Posterior vena cava (tissue), 2 donors: ENCODE measurements around the gene ERC1. TPM values are rescaled to one million over a fixed set of nuclear protein-coding genes. Genes with fewer than 3 reads are reported as not detected.
"Not testable (repeated sequence)": the region's sequence is repeated elsewhere in the genome, so short reads cannot be mapped to it uniquely, and the experiment has no call there.

Experiments
- DNase-seq: peaks from one replicate; pipeline ENCODE4 v3.0.0-alpha.2; 2020; ENCODE audit warnings: low spot score
- intact Hi-C, 2 donors: fragments of 100-400 bp; cut with DNase I; formaldehyde crosslinking; loops; one replicate each; pipeline versions ENCODE4 v1.14.1 to v1.14.2; 2022 to 2023
- total RNA-seq, 2 donors: library from RNA; stranded (reverse); fragmentation: NEBNext Ultra II Directional; extraction: Animal tissue kit (Norgen Biotek cat#: 25700); gene quantifications; one replicate each; pipeline ENCODE4 v1.2.1, GENCODE V29; 2021
- donor health status: DM: yes; HTN: yes; CAD: no.
- donor health status: DM: yes; HTN: yes; CAD: no.

Gene ERC1
- total RNA-seq, 2 donors from 2014 or later: 84.0 to 92.2 TPM

GRCh38 chr12:1011091-1011490, 20.1 kb downstream of the ERC1 start:
- no peak for DNase-seq
- intact Hi-C loops: no loop called here

GRCh38 chr12:1013618-1014489, 22.8 kb downstream of the ERC1 start:
- DNase-seq: no peak
- intact Hi-C loops: no loop called here

GRCh38 chr12:1019283-1019682, 28.3 kb downstream of the ERC1 start:
- intact Hi-C loops: no loop called here
- no peak for DNase-seq

- DNase-seq: no peak
- intact Hi-C loops: no loop called here
Observed at GRCh38 chr12:1020389-1020788, 29.4 kb downstream of the ERC1 start.

- no peak for DNase-seq
- intact Hi-C loops: no loop called here
Observed at GRCh38 chr12:1022032-1022970, 31.3 kb downstream of the ERC1 start.

- intact Hi-C loops: no loop called here
- DNase-seq: no peak
Observed at GRCh38 chr12:1030779-1031178, 39.8 kb downstream of the ERC1 start.

GRCh38 chr12:1034243-1034642, 43.2 kb downstream of the ERC1 start:
- DNase-seq: no peak
- intact Hi-C loops: no loop called here

- DNase-seq: no peak
- intact Hi-C loops: no loop called here
Observed at GRCh38 chr12:1034751-1035457, 43.9 kb downstream of the ERC1 start.

- no peak for DNase-seq
- intact Hi-C loops: no loop called here
Observed at GRCh38 chr12:1041478-1041877, 50.5 kb downstream of the ERC1 start.

- intact Hi-C loops: no loop called here
- DNase-seq: no peak
Observed at GRCh38 chr12:1044199-1044598, 53.2 kb downstream of the ERC1 start.

- intact Hi-C loops: no loop called here
- no peak for DNase-seq
Observed at GRCh38 chr12:1044696-1045095, 53.7 kb downstream of the ERC1 start.

GRCh38 chr12:1046727-1047126, 55.7 kb downstream of the ERC1 start:
- intact Hi-C loops: no loop called here
- DNase-seq: no peak

GRCh38 chr12:1047898-1048660, 57.1 kb downstream of the ERC1 start:
- no peak for DNase-seq
- intact Hi-C loops: no loop called here

GRCh38 chr12:1050059-1050707, 59.2 kb downstream of the ERC1 start:
- intact Hi-C loops: no loop called here
- no peak for DNase-seq

GRCh38 chr12:1051672-1052071, 60.6 kb downstream of the ERC1 start:
- DNase-seq, intact Hi-C loops: not testable (repeated sequence)

GRCh38 chr12:1053690-1054089, 62.7 kb downstream of the ERC1 start:
- intact Hi-C loops: no loop called here

GRCh38 chr12:1054117-1054870, 63.3 kb downstream of the ERC1 start:
- no peak for DNase-seq
- intact Hi-C loops: no loop called here

More at GRCh38 chr12:1053690-1054089, 62.7 kb downstream of the ERC1 start:
- no peak for DNase-seq

- DNase-seq: no peak
Observed at GRCh38 chr12:1056390-1056789, 65.4 kb downstream of the ERC1 start.

More at GRCh38 chr12:1056390-1056789, 65.4 kb downstream of the ERC1 start:
- intact Hi-C loops: no loop called here
